Loucy (cell line): ENCODE measurements around the gene PCBD2.

ENCODE experiments used
- CTCF ChIP-seq: fragments of 200-600 bp; sonication (generic); conservative IDR thresholded peaks from 2 replicates; pipeline ENCODE4 v1.5.1; 2014; ENCODE audit warnings: mild to moderate bottlenecking, antibody characterized with exemption, low read length
- EZH2phosphoT487 ChIP-seq: fragments of 200-600 bp; IDR thresholded peaks from 2 replicates; pipeline ENCODE4 v1.6.1; 2018; ENCODE audit warnings: antibody characterized with exemption, mild to moderate bottlenecking, moderate library complexity, borderline replicate concordance

DNA sequence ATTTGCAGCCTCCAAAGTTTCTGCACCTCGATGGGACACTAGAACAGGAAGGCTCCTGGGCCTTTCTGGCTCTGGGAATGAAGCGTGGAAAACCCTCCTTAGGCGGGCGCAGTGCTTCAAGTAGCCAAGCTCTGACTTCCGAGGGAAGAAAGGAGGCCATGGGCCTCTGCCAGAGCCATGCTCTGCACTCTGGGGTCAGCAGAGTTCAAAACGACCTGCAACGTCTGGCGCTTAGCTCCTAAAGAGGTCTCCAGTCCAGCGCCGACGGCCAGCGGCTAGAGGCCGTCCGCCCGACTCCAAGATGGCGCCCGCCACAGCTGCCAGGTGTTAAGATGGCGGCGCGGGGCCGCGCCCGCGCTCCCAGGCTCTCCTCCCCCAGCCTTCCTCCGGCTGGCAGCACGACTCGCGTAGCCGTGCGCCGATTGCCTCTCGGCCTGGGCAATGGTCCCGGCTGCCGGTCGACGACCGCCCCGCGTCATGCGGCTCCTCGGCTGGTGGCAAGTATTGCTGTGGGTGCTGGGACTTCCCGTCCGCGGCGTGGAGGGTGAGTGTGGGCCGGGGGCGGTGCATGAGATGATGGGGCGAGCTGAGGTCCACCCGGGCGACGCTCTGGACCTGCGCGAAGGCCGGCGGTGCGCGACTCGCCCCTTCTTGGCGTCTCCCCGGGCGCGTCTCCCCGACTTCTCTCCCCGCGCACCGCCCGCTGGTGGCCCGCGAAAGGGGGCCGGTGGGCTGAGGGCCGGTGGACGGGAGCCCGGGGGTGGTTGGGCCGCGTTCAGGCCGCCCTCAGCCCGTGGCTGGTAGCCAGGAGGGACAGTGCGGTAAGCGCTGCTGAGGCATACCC is 30.7 kb upstream of the PCBD2 start, which contains the start of gene TXNDC15:
- TF ChIP-seq CTCF (no peak), EZH2phosphoT487 (no peak)
